ENCODE measurements around the gene SERTAD2. TPM values are rescaled to one million over a fixed set of nuclear protein-coding genes. Genes with fewer than 3 reads are reported as not detected.

Gene SERTAD2
- total and polyA plus RNA-seq, 2 of the 4 experiments (the other 2 are of a cell fraction), result 5.0 to 11.0 TPM

DNA sequence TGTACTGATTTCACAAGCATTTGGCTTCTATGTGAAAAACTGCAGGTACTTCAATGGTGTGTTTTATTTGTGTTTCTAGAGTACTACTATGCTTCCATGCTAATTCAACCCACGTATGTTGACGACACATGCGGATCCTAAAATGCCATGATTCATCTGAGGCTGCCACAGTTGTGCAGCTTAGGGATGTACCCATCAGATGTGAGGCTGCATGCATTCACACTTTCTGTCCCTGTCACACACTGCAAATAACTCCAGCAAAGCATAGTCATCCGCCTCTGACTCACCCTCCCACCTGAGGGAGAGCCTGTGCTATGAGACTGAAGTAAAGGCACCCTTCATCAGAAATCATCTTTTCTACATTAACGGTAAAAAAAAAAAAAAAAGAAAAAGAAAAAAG is 22.1 kb upstream of the SERTAD2 start:
- no peak overlapping the region for H3K4ac ChIP-seq (ENCODE audit: low read depth, low read length)
- no peak overlapping the region for H3K56ac ChIP-seq (ENCODE audit: extremely low read depth, insufficient read depth, low read length)
- H3K79me1 ChIP-seq (ENCODE audit: low read depth in 1 of 2, low read length in 2 of 2), result no peaks in the 10 kb centered on the region; a peak in 1 of 4 replicates
- H2BK15ac ChIP-seq (ENCODE audit: low read depth, low read length), result no peak overlapping the region
- H4K8ac ChIP-seq (ENCODE audit: low read depth in 2 of 2, low read length in 2 of 2), result no peak overlapping the region
- no peak; the same call in 1 of the 2 replicates for ATAC-seq (ENCODE audit: low read depth)
- H3K4me2 ChIP-seq (ENCODE audit: low read depth, low read length), result no peak overlapping the region
- dilution Hi-C loops (cut with HindIII; ENCODE audit: low sequenced_read_pairs, unreplicated experiment), result no loop called here
- intact Hi-C loops (cut with micrococcal nuclease), result no loop called here
- ChIA-PET POLR2A (ENCODE audit: unreplicated experiment) (no interaction called here), CTCF (no interaction called here)
- H3K27me3 ChIP-seq (ENCODE audit: control insufficient read depth, insufficient read depth, low read length), result no peaks in the 10 kb centered on the region
- WGBS, 2 experiments (ENCODE audit: extremely low coverage in 2 of 2, insufficient read length in 1 of 2), result 96% methylated on average over 3 of the region's 5 CpGs; no CpG with 5 or more reads in 1 of the 2 experiments
- H3K23ac ChIP-seq (ENCODE audit: low read depth, low read length), result no peak overlapping the region
- no peak overlapping the region for H2BK120ac ChIP-seq (ENCODE audit: low read depth, low read length)
- no peak overlapping the region for H2AFZ ChIP-seq (replicated peaks; ENCODE audit: low read length, poor library complexity)
- no peak overlapping the region for H3K18ac ChIP-seq (ENCODE audit: low read depth, low read length)
- in situ Hi-C loops (cut with MboI; ENCODE audit: low sequenced_read_pairs), result no loop called here
- H3K14ac ChIP-seq (replicated peaks; ENCODE audit: low read depth, low read length), result no peak overlapping the region
- no peak overlapping the region for H4K91ac ChIP-seq (ENCODE audit: insufficient read depth, low read depth, low read length)
- no peak overlapping the region for H2BK20ac ChIP-seq (ENCODE audit: low read depth, low read length)
- H3K27ac ChIP-seq (ENCODE audit: insufficient read depth, low read length), result no peak overlapping the region
- BruUV-seq (replicated peaks), result no TSS peak
- no peak overlapping the region for H4K5ac ChIP-seq (ENCODE audit: low read depth, low read length)
- TF ChIP-seq, protein P1, sequence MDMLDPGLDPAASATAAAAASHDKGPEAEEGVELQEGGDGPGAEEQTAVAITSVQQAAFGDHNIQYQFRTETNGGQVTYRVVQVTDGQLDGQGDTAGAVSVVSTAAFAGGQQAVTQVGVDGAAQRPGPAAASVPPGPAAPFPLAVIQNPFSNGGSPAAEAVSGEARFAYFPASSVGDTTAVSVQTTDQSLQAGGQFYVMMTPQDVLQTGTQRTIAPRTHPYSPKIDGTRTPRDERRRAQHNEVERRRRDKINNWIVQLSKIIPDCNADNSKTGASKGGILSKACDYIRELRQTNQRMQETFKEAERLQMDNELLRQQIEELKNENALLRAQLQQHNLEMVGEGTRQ (IDR thresholded peaks at IDR 0.05; ENCODE audit: low read depth, low read length), result no peak
- TF ChIP-seq SMC3 (IDR thresholded peaks at IDR 0.05; ENCODE audit: low read depth, low read length), result no peak
- no peak for TF ChIP-seq RAD21 (IDR thresholded peaks at IDR 0.05; ENCODE audit: low read length)
- TF ChIP-seq, protein P2, sequence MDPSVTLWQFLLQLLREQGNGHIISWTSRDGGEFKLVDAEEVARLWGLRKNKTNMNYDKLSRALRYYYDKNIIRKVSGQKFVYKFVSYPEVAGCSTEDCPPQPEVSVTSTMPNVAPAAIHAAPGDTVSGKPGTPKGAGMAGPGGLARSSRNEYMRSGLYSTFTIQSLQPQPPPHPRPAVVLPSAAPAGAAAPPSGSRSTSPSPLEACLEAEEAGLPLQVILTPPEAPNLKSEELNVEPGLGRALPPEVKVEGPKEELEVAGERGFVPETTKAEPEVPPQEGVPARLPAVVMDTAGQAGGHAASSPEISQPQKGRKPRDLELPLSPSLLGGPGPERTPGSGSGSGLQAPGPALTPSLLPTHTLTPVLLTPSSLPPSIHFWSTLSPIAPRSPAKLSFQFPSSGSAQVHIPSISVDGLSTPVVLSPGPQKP (IDR thresholded peaks at IDR 0.05; ENCODE audit: borderline replicate concordance, low read depth, low read length), result no peak
- TF ChIP-seq FOS (IDR thresholded peaks at IDR 0.05; ENCODE audit: low read depth, low read length), result no peak
- no peak for TF ChIP-seq CEBPB (IDR thresholded peaks at IDR 0.05; ENCODE audit: low read depth, low read length)
- no peak for TF ChIP-seq MXI1 (IDR thresholded peaks at IDR 0.05; ENCODE audit: borderline replicate concordance, low read depth, low read length)
- no peak for TF ChIP-seq NFE2L2 (IDR thresholded peaks at IDR 0.05; ENCODE audit: low read depth, low read length)
- TF ChIP-seq RFX5 (IDR thresholded peaks at IDR 0.05; ENCODE audit: low read depth, low read length), result no peak
- no peak for TF ChIP-seq RCOR1 (IDR thresholded peaks at IDR 0.05; ENCODE audit: insufficient replicate concordance, low read length)
- no peak for TF ChIP-seq POLR2A (IDR thresholded peaks at IDR 0.05; ENCODE audit: low read depth, low read length)
- TF ChIP-seq, protein P3, sequence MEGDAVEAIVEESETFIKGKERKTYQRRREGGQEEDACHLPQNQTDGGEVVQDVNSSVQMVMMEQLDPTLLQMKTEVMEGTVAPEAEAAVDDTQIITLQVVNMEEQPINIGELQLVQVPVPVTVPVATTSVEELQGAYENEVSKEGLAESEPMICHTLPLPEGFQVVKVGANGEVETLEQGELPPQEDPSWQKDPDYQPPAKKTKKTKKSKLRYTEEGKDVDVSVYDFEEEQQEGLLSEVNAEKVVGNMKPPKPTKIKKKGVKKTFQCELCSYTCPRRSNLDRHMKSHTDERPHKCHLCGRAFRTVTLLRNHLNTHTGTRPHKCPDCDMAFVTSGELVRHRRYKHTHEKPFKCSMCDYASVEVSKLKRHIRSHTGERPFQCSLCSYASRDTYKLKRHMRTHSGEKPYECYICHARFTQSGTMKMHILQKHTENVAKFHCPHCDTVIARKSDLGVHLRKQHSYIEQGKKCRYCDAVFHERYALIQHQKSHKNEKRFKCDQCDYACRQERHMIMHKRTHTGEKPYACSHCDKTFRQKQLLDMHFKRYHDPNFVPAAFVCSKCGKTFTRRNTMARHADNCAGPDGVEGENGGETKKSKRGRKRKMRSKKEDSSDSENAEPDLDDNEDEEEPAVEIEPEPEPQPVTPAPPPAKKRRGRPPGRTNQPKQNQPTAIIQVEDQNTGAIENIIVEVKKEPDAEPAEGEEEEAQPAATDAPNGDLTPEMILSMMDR (conservative IDR thresholded peaks at IDR 0.05; ENCODE audit: low read depth, low read length), result no peak
- no peak for TF ChIP-seq CHD1 (IDR thresholded peaks at IDR 0.05; ENCODE audit: low read depth, low read length)
- no peak for TF ChIP-seq BHLHE40 (IDR thresholded peaks at IDR 0.05; ENCODE audit: low read depth, low read length)
- TF ChIP-seq MAZ (IDR thresholded peaks at IDR 0.05; ENCODE audit: borderline replicate concordance, low read depth, low read length), result no peak
- TF ChIP-seq MAFK (IDR thresholded peaks at IDR 0.05; ENCODE audit: low read depth, low read length), result no peak
- H3K9me3 ChIP-seq (ENCODE audit: control insufficient read depth, insufficient read depth, low read length), result no peaks in the 10 kb centered on the region
- H2BK5ac ChIP-seq (ENCODE audit: low read depth, low read length, poor library complexity, severe bottlenecking), result no peak overlapping the region
- H3K9ac ChIP-seq (ENCODE audit: low read depth, low read length), result no peak overlapping the region
- no peaks in the 10 kb centered on the region for H3K9me1 ChIP-seq (ENCODE audit: insufficient read depth, low read length)
- no peak overlapping the region for H2AK9ac ChIP-seq (replicated peaks; ENCODE audit: low read depth, low read length, poor library complexity)
- no peaks in the 10 kb centered on the region for H4K20me1 ChIP-seq (ENCODE audit: insufficient read depth, low read length)
- peaks cover 2% of the 10 kb centered on the region; the same call in 1 of the 2 replicates for H3K4me1 ChIP-seq (ENCODE audit: control insufficient read depth, insufficient read depth, low read length)
- no peaks in the 10 kb centered on the region for H3K36me3 ChIP-seq (ENCODE audit: control insufficient read depth, insufficient read depth, low read length)
- DNase-seq, result peak; percentile 52
- H2AK5ac ChIP-seq (ENCODE audit: low read depth, low read length), result no peak overlapping the region
- no peak overlapping the region for H3K4me3 ChIP-seq (ENCODE audit: insufficient read depth, low read depth, low read length)
